ENCODE data around the gene ZNF723. TPM values are rescaled to one million over a fixed set of nuclear protein-coding genes. Genes with fewer than 3 reads are reported as not detected.
"Not testable (repeated sequence)": the region's sequence is repeated elsewhere in the genome, so short reads cannot be mapped to it uniquely, and the experiment has no call there.

Gene ZNF723
- total and polyA plus RNA-seq, 8 donors = 0.10 to 0.21 (median 0.11) TPM; not detected in 5

- Histone ChIP-seq H3K36me3 (no peaks in the 10 kb centered on the region), H3K4me1 (no peaks in the 10 kb centered on the region), H3K27me3 (peaks cover 0 to 31% of the 10 kb centered on the region in 2 donors), H3K4me3 (no peak overlapping the region), H3K9me3 (peaks cover 0 to 86% of the 10 kb centered on the region in 2 donors), H3K27ac (no peak overlapping the region)
- intact Hi-C loops (cut with DNase I) = no loop called here
- no peak for TF ChIP-seq CTCF (IDR thresholded peaks at IDR 0.05)
- ATAC-seq = no peak
- peak in 1 of 4 donors; percentile 61 for DNase-seq
Observed at GRCh38 chr19:22807061-22807835, 24.8 kb upstream of the ZNF723 start.

- peaks cover 0 to 4% of the 10 kb centered on the region in 2 donors for H3K27me3 ChIP-seq
- H3K4me3 ChIP-seq = no peak overlapping the region
- ATAC-seq (no peak), DNase-seq (no peak)
- no peaks in the 10 kb centered on the region for H3K4me1 ChIP-seq
- H3K27ac ChIP-seq = no peak overlapping the region
- intact Hi-C loops (cut with DNase I) = no loop called here
- no peaks in the 10 kb centered on the region for H3K36me3 ChIP-seq
- peaks cover 0 to 92% of the 10 kb centered on the region in 2 donors for H3K9me3 ChIP-seq
- no peak for TF ChIP-seq CTCF (IDR thresholded peaks at IDR 0.05)
Observed at GRCh38 chr19:22814124-22814523, 18.0 kb upstream of the ZNF723 start.

- no peaks in the 10 kb centered on the region for H3K36me3 ChIP-seq
- intact Hi-C loops (cut with DNase I) = no loop called here
- H3K4me1 ChIP-seq = no peaks in the 10 kb centered on the region
- no peak overlapping the region for H3K4me3 ChIP-seq
- no peak overlapping the region for H3K27ac ChIP-seq
- ATAC-seq (no peak), DNase-seq (no peak)
- H3K27me3 ChIP-seq = peaks cover 0 to 6% of the 10 kb centered on the region in 2 donors
- H3K9me3 ChIP-seq = peaks cover 0 to 98% of the 10 kb centered on the region in 2 donors
- TF ChIP-seq CTCF (IDR thresholded peaks at IDR 0.05) = no peak
Observed at GRCh38 chr19:22831211-22831610, 880 bp upstream of the ZNF723 start.

GRCh38 chr19:22857713-22858320 is 25.7 kb downstream of the ZNF723 start:
- intact Hi-C loops (cut with DNase I); H3K27ac ChIP-seq; H3K4me3 ChIP-seq; ATAC-seq; H3K36me3 ChIP-seq; H3K27me3 ChIP-seq; DNase-seq; H3K4me1 ChIP-seq: not testable (repeated sequence)
- H3K9me3 ChIP-seq = peaks cover 8 to 95% of the 10 kb centered on the region in 2 donors

- H3K27ac ChIP-seq = no peak overlapping the region
- intact Hi-C loops (cut with DNase I) = no loop called here
- TF ChIP-seq CTCF (IDR thresholded peaks at IDR 0.05) = peak in 1 of 2 donors; percentile 15
- peak; percentile 50 for ATAC-seq
- H3K9me3 ChIP-seq = peaks cover 0 to 36% of the 10 kb centered on the region in 2 donors
- DNase-seq = peak in 2 of 4 donors; percentile 5 to 24
- no peaks in the 10 kb centered on the region for H3K4me1 ChIP-seq
- no peaks in the 10 kb centered on the region for H3K27me3 ChIP-seq
- H3K36me3 ChIP-seq = no peaks in the 10 kb centered on the region
- H3K4me3 ChIP-seq = no peak overlapping the region
Observed at GRCh38 chr19:22882797-22883196, 50.7 kb downstream of the ZNF723 start.
